IPS-15b (cell line): ENCODE results near the gene COL18A1.
A peak's percentile ranks its signal among the peaks of the same experiment; 100 is the strongest.

Source experiments
- H3K27me3 ChIP-seq: one replicate; pipeline ENCODE4 v1.6.1; 2013; ENCODE audit warnings: low read length; ENCODE audit not compliant: control insufficient read depth, insufficient read depth
- H3K36me3 ChIP-seq: one replicate; pipeline ENCODE4 v1.6.1; 2013; ENCODE audit warnings: low read length; ENCODE audit not compliant: control insufficient read depth, insufficient read depth
- H3K4me1 ChIP-seq: one replicate; pipeline ENCODE4 v1.6.1; 2013; ENCODE audit warnings: mild to moderate bottlenecking, low read length; ENCODE audit not compliant: control insufficient read depth, insufficient read depth
- H3K4me3 ChIP-seq: one replicate; pipeline ENCODE4 v1.5.1; 2013; ENCODE audit warnings: low read depth, low read length
- H3K9ac ChIP-seq: one replicate; pipeline ENCODE4 v1.6.1; 2013; ENCODE audit warnings: low read depth, mild to moderate bottlenecking, low read length
- H3K9me3 ChIP-seq: one replicate; pipeline ENCODE4 v1.6.1; 2013; ENCODE audit warnings: mild to moderate bottlenecking, low read length; ENCODE audit not compliant: control insufficient read depth, insufficient read depth

COL18A1 gene

DNA sequence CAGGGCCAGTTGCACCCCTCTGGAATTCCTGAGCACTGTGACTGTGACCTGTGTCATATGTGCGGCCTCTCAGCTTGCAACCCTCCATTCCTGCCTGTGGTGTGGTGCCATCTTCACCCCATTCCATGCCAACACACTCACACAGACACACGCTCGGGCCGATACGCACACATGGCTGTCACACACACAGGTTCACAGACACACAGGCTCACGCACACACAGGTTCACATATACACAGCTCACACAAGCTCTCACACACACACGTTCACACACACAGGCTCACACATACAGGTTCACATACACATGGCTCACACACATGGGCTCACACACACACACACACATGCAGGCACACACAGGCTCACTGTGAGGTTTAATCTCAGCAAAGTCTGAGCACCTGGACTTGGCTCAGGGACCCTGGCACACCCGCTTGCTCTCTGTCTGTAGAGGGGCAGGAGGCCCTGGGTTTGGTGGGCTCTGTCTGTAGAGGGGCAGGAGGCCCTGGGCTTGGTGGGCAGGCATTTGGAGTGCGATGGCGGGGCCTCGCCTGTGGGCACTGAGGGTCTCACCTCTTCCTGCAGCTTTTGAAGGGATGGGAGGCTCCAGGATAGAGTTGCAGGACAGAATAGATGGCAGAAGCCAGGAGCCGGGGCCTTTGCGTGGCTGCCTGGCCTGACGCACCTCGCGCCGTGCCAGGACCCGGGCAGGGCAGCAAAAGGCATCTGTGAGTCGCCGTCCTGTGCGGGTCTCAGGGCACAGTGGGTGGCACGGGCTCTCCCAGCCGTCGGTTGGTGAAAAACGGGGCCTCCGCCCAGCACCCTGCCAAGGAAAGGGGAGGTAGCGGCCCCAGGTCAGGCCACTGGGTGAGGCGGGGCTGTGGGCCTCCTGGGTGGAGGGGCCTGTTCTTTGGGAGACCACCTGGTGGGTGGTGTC, 17.1 kb downstream of the COL18A1 start:
- Histone ChIP-seq H3K4me3 (no peak overlapping the region), H3K27me3 (no peaks in the 10 kb centered on the region), H3K4me1 (peaks cover under 1% of the 10 kb centered on the region), H3K36me3 (peaks cover 11% of the 10 kb centered on the region), H3K9ac (no peak overlapping the region), H3K9me3 (no peaks in the 10 kb centered on the region)

DNA sequence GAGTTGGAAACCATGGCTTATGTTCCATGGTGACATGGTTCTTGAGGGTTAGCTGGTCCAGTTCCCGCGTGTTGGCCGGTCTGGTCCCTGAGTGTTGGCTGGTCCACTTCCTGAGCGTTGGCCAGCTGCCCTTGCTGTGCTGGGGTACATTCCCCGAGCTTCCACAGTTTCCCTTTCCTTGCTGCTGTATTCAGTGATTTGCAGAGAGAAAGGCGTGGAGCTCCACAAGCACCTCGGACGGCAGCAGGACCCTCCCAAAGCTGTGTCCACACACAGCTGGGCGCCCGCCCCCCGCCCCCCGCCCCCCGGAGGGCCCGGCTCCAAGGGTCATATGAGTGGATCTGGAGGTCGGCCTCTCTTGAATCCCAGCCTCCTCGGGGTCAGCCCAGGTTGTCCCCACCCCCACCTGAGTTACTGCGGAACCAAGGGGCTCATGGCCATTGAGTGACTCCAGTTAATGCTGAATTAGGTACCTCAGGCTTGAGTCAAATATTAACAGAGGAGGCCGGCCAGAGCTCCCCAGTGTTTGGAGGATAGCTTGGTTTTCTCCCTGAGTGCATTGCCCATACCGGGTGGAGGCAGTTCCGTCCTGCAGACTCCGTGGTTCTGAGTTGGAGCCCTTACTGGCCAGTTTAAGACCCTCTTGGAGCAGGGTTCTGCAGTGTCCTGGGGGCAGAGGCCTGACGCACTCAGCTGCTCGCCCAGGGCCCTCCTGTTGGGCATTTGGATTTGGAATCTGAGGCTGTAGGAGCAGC, 18.4 kb downstream of the COL18A1 start:
- Histone ChIP-seq H3K36me3 (peaks cover 16% of the 10 kb centered on the region), H3K4me3 (no peak overlapping the region), H3K9ac (no peak overlapping the region), H3K4me1 (no peaks in the 10 kb centered on the region), H3K9me3 (no peaks in the 10 kb centered on the region), H3K27me3 (no peaks in the 10 kb centered on the region)

DNA sequence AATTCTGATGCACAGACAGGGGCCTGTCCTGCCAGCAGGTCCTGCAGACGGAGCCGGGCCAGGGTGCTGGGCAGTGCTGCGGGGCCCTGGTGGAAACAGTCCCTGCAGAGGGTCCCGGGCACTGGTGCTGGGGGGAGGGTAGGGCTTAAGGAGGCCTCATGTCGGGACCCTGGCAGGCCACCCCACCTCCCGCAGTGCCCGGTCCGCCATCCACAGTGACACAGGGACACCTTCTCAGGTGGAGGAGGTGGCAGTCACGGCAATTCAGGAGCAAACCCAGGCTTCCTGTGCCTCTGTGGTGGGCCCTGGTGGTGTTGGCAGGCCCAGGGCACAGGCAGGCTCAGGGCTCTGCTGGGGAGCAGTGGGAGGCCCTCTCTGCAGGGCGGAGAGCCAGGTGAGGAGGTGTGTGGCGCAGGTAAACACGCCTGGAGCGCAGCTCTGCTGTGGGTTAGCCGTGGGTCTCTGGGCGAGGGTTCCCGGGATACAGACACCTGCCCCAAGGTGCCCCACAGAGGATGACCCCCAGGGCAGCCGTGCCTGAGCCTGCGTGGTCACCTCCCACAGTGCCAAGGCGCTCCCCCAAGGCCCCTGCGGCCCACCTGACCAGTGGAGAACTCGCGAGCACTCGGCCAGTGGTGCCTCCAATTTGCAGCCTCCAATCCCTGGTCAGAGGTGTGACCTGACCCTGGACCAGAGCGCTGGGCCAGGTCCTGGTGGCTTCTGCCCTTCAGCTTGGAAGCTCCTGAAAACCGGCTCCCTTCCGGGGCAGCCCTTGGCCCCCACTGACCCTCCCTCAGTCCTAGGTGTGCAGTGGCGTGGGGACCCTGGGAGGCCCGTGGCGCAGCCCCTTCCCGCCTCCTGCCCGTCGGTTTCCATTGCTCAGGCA, 19.2 kb downstream of the COL18A1 start:
- no peak overlapping the region for H3K4me3 ChIP-seq
- H3K9ac ChIP-seq = no peak overlapping the region
- H3K36me3 ChIP-seq = peaks cover 13% of the 10 kb centered on the region
- H3K4me1 ChIP-seq = no peaks in the 10 kb centered on the region
- no peaks in the 10 kb centered on the region for H3K9me3 ChIP-seq
- no peaks in the 10 kb centered on the region for H3K27me3 ChIP-seq

- H3K9ac ChIP-seq = peak overlapping the region; percentile 12
- H3K36me3 ChIP-seq = peaks cover 9% of the 10 kb centered on the region
- H3K4me1 ChIP-seq = peaks cover under 1% of the 10 kb centered on the region
- no peak overlapping the region for H3K4me3 ChIP-seq
- H3K27me3 ChIP-seq = no peaks in the 10 kb centered on the region
- no peaks in the 10 kb centered on the region for H3K9me3 ChIP-seq
Measured at GRCh38 chr21:45424854-45425795, 20.2 kb downstream of the COL18A1 start.

DNA sequence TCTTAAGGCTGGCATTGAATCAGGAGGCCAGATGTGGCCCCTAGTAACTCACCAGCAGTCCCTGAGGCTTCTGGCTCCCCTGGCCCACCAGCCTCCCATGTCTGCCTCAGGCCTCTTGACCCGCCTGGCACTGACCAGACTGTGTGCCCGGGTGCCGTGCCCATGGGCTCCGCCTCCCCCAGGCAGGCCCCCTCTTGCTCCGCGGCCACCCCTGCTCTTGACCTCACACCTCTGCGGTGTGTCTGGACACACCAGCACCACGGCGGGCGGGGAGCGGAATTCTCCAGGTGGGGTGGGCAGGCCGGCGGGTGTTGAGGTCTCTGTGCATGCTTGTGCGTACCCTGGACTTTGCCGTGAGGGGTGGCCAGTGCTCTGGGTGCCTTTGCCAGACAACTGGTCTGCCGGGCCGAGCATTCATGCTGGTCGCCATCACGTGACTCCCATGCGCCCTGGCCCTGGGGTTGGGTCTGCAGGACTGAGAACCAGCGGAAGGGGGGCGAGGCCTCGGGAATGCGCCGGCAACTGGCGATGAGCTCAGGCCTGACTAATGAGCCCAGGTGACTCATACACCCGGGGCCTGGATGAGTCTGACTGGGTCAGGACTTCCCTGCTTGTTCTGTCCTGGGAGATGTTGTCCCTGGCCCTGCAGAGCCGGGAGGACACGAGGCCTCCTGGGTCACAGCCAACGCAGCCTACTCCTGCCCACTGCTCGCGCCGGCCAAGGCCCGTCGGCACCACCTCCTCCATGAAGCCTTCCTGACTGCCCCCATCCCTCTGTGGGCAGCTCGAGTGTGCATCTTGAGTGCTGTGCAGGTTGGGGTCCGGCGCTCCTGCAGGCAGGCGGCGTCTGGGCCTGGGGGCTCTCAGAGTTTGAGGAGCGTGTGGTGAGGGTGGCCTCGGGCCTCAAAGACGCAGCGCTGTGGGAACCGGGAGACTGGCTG, 22.6 kb downstream of the COL18A1 start:
- Histone ChIP-seq H3K36me3 (peaks cover 4% of the 10 kb centered on the region), H3K9ac (peak overlapping the region; percentile 47)

GRCh38 chr21:45428534-45428933, 23.6 kb downstream of the COL18A1 start:
- Histone ChIP-seq H3K4me1 (peaks cover 4% of the 10 kb centered on the region), H3K9ac (no peak overlapping the region), H3K27me3 (no peaks in the 10 kb centered on the region), H3K4me3 (no peak overlapping the region), H3K36me3 (peaks cover 4% of the 10 kb centered on the region), H3K9me3 (no peaks in the 10 kb centered on the region)

More for the DNA sequence above, 22.6 kb downstream of the COL18A1 start:
- Histone ChIP-seq H3K27me3 (no peaks in the 10 kb centered on the region), H3K4me3 (no peak overlapping the region), H3K9me3 (no peaks in the 10 kb centered on the region), H3K4me1 (peaks cover 4% of the 10 kb centered on the region)

DNA sequence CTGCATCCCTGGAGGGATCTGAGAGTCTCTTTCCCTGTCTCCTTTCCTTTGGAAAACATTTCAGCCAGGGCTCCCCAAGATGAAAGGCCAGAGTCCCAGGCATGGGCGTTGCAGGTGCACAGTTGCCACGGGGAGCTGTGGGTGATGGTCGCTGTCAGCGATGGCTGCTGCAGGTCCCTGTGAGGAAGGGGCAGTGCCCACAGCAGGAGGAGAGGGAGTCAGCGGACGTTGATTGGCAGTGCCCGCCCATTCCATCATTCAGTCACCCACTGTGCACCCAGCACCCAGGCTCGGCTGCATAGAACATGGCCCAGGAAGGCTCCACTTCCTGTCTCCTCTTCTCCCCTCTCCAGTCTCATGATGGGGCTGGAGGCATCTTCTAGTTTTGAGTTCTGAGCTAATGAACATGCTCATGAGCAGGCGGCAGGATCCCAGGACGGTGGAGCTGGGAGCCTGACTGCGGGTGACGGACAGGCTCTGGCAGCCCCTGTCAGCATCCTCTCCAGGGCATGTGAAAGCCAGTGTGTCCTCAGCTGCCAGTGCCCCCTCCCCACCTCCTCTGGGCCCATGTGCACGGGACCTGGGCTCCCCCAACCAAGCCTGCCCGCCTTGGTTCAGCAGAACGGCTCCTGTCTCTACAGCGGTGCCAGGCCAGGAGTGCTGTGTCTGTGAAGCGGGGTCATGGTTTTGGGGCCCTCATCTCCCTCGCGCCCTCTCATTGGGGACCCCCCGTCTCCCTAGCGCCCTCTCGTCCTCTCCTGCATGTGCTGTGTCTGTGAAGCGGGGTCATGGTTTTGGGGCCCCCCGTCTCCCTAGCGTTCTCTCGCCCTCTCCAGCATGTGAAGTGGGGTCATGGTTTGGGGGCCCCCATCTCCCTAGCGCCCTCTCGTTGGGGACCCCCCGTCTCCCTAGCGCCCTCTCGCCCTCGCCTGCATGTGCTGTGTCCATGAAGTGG, 24.5 kb downstream of the COL18A1 start:
- Histone ChIP-seq H3K27me3 (no peaks in the 10 kb centered on the region), H3K36me3 (peaks cover 4% of the 10 kb centered on the region), H3K4me1 (peaks cover 4% of the 10 kb centered on the region), H3K9ac (no peak overlapping the region), H3K4me3 (no peak overlapping the region), H3K9me3 (no peaks in the 10 kb centered on the region)

GRCh38 chr21:45430521-45431501, 25.8 kb downstream of the COL18A1 start:
- no peaks in the 10 kb centered on the region for H3K27me3 ChIP-seq
- no peaks in the 10 kb centered on the region for H3K9me3 ChIP-seq
- no peak overlapping the region for H3K9ac ChIP-seq
- H3K4me3 ChIP-seq = no peak overlapping the region
- H3K4me1 ChIP-seq = peaks cover 4% of the 10 kb centered on the region
- peaks cover 4% of the 10 kb centered on the region for H3K36me3 ChIP-seq
